Panc1 (cell line): ENCODE results near the gene MED12L. TPM values are rescaled to one million over a fixed set of nuclear protein-coding genes. Genes with fewer than 3 reads are reported as not detected.

Source experiments
- ATAC-seq: fragments of 200-7000 bp; cut with Tn5 transposase; 2 replicates; pipeline ENCODE4 v1.9.1; 2020; ENCODE audit warnings: mild to moderate bottlenecking, moderate library complexity
- BruUV-seq: library from RNA; stranded (reverse); fragments of 400-500 nt; replicated peaks from 2 replicates; lab custom pipeline; 2021; lab: Mats Ljungman, UMichigan
- CTCF ChIA-PET: fragments of 300-600 bp; sonication (Branson Sonifier 250); formaldehyde crosslinking; loops from one replicate; lab custom pipeline; 2022; ENCODE audit warnings: antibody characterized with exemption; lab: Charles Lee
- POLR2A ChIA-PET: fragments of 300-600 bp; sonication (Branson Sonifier 250); formaldehyde crosslinking; loops from one replicate; lab custom pipeline; 2022; ENCODE audit warnings: antibody characterized with exemption; lab: Charles Lee
- DNase-seq: peaks from one replicate; pipeline ENCODE4 v3.0.0-alpha.2; 2010; ENCODE audit warnings: low read depth, low spot score
- H3K27ac ChIP-seq: 2 replicates; pipeline ENCODE4 v1.5.1; 2011; ENCODE audit warnings: mild to moderate bottlenecking, low read length, inconsistent platforms
- H3K27me3 ChIP-seq: fragments of 200-500 bp; sonication (Bioruptor generic); 2 replicates; pipeline ENCODE4 v1.6.0; 2014; ENCODE audit warnings: low read length, inconsistent platforms; ENCODE audit not compliant: control insufficient read depth, insufficient read depth
- H3K36me3 ChIP-seq: fragments of 200-500 bp; sonication (Bioruptor generic); 2 replicates; pipeline ENCODE4 v1.5.1; 2014; ENCODE audit warnings: inconsistent platforms, mild to moderate bottlenecking, low read length, moderate library complexity; ENCODE audit not compliant: control insufficient read depth, insufficient read depth
- H3K4me1 ChIP-seq: 2 replicates; pipeline ENCODE4 v1.5.1; 2011; ENCODE audit warnings: inconsistent platforms, mild to moderate bottlenecking, low read length, moderate library complexity; ENCODE audit not compliant: control insufficient read depth, insufficient read depth
- H3K4me3 ChIP-seq, 2 experiments: 2 replicates each; pipeline ENCODE4 v1.5.1; 2011 to 2012; ENCODE audit warnings: low read depth in 2 of 2, low read length in 2 of 2, mild to moderate bottlenecking in 2 of 2, inconsistent platforms in 1 of 2, moderate library complexity in 1 of 2
- H3K9me3 ChIP-seq: fragments of 200-500 bp; sonication (Bioruptor generic); 2 replicates; pipeline ENCODE4 v1.5.1; 2014; ENCODE audit warnings: low read depth, mild to moderate bottlenecking, inconsistent platforms, low read length, moderate library complexity; ENCODE audit not compliant: control insufficient read depth, insufficient read depth
- POLR2AphosphoS5 ChIP-seq: IDR thresholded peaks from 2 replicates; pipeline ENCODE4 v1.6.1; 2012; ENCODE audit warnings: mild to moderate bottlenecking, low read depth, low read length, moderate library complexity
- SIN3A ChIP-seq: IDR thresholded peaks from 2 replicates; pipeline ENCODE4 v1.6.1; 2012; ENCODE audit warnings: low read depth, mild to moderate bottlenecking, low read length, moderate library complexity, borderline replicate concordance; ENCODE audit not compliant: insufficient read depth
- TCF7L2 ChIP-seq: IDR thresholded peaks from 2 replicates; pipeline ENCODE4 v1.6.1; 2011; ENCODE audit warnings: mild to moderate bottlenecking, low read depth, low read length, inconsistent platforms
- in situ Hi-C: cut with HindIII; loops from 2 replicates; pipeline ENCODE4 v1.10.0; 2016; ENCODE audit warnings: low sequenced_read_pairs, low pct_unique_long_range_greater_than_20kb
- intact Hi-C: fragments of 100-400 bp; cut with micrococcal nuclease; formaldehyde crosslinking; loops from one replicate; pipeline ENCODE4 v1.10.0; 2022; ENCODE audit not compliant: unreplicated experiment
- total RNA-seq: library from RNA; stranded (reverse); gene quantifications from one replicate; pipeline ENCODE4 v1.2.1, GENCODE V29; 2021; ENCODE audit not compliant: unreplicated experiment
- TF ChIP-seq, protein P1 (sequence below): fragments of 450-650 bp; IDR thresholded peaks from 2 replicates; pipeline ENCODE4 v1.5.1; 2017; ENCODE audit warnings: mild to moderate bottlenecking
- TF ChIP-seq, protein P2 (sequence below), 2 experiments: IDR thresholded peaks; 2 replicates each; pipeline ENCODE4 v1.6.1; 2011 to 2012; ENCODE audit warnings: low read depth in 2 of 2, control low read depth in 1 of 2, low read length in 1 of 2, mild to moderate bottlenecking in 1 of 2, moderate library complexity in 1 of 2; ENCODE audit not compliant: insufficient read depth in 1 of 2

MED12L gene
- total RNA-seq, 1 experiment from 2014 or later, result 2.8 TPM

DNA sequence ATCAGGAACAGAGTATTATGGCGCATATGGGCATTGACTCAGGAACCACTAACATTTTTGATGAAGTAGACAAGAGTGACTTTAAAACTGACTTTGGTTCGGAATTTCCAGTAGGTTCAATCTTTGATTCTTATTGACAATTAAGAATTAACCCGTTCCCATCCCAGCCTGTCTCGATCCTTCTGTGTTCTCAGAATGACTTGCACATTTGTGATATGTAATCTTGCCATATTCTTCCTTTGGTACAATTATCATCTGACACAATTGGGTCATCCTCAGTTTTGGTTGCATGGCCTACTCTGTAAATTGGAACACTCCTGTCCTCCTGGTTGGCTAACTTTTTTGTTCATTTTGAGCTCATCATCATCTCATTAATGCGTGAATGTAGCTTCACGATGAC, 107.1 kb downstream of the MED12L start:
- CTCF ChIA-PET, result no interaction called here
- DNase-seq, result no peak

DNA sequence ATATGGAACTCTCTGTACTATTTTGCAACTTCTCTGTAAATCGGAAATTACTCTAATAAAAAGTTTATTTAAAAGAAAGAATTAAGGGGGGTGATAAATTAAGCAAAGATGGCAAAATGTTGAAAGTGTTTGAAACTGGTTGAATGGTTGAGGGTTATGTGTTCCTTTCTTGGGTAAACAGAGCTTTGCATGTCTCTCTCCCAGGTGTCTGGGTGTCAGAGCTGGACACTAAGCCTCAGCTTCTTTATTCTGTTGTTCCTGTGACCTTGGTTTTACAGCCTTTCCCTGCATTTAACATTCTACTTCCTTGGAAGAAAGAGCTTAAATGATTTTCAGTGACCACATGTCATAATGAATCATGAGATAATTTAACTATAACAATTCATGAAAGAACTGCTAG, 110.4 kb downstream of the MED12L start:
- POLR2A ChIA-PET, result no interaction called here
- in situ Hi-C loops, result no loop called here
- Histone ChIP-seq H3K27ac (no peak overlapping the region), H3K27me3 (no peaks in the 10 kb centered on the region), H3K9me3 (no peaks in the 10 kb centered on the region), H3K4me1 (no peaks in the 10 kb centered on the region), H3K4me3 (no peak overlapping the region), H3K36me3 (no peaks in the 10 kb centered on the region)
- intact Hi-C loops, result no loop called here
- no peak for DNase-seq
- no peak for ATAC-seq
- TF ChIP-seq, protein P1, sequence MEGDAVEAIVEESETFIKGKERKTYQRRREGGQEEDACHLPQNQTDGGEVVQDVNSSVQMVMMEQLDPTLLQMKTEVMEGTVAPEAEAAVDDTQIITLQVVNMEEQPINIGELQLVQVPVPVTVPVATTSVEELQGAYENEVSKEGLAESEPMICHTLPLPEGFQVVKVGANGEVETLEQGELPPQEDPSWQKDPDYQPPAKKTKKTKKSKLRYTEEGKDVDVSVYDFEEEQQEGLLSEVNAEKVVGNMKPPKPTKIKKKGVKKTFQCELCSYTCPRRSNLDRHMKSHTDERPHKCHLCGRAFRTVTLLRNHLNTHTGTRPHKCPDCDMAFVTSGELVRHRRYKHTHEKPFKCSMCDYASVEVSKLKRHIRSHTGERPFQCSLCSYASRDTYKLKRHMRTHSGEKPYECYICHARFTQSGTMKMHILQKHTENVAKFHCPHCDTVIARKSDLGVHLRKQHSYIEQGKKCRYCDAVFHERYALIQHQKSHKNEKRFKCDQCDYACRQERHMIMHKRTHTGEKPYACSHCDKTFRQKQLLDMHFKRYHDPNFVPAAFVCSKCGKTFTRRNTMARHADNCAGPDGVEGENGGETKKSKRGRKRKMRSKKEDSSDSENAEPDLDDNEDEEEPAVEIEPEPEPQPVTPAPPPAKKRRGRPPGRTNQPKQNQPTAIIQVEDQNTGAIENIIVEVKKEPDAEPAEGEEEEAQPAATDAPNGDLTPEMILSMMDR, result no peak
- TF ChIP-seq SIN3A (no peak), POLR2AphosphoS5 (no peak), TCF7L2 (no peak)
- TF ChIP-seq, protein P2, sequence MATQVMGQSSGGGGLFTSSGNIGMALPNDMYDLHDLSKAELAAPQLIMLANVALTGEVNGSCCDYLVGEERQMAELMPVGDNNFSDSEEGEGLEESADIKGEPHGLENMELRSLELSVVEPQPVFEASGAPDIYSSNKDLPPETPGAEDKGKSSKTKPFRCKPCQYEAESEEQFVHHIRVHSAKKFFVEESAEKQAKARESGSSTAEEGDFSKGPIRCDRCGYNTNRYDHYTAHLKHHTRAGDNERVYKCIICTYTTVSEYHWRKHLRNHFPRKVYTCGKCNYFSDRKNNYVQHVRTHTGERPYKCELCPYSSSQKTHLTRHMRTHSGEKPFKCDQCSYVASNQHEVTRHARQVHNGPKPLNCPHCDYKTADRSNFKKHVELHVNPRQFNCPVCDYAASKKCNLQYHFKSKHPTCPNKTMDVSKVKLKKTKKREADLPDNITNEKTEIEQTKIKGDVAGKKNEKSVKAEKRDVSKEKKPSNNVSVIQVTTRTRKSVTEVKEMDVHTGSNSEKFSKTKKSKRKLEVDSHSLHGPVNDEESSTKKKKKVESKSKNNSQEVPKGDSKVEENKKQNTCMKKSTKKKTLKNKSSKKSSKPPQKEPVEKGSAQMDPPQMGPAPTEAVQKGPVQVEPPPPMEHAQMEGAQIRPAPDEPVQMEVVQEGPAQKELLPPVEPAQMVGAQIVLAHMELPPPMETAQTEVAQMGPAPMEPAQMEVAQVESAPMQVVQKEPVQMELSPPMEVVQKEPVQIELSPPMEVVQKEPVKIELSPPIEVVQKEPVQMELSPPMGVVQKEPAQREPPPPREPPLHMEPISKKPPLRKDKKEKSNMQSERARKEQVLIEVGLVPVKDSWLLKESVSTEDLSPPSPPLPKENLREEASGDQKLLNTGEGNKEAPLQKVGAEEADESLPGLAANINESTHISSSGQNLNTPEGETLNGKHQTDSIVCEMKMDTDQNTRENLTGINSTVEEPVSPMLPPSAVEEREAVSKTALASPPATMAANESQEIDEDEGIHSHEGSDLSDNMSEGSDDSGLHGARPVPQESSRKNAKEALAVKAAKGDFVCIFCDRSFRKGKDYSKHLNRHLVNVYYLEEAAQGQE (IDR thresholded peaks at IDR 0.05; ENCODE audit: insufficient read depth in 1 of 2, low read depth in 2 of 2, low read length in 1 of 2), result no peak
- no TSS peak for BruUV-seq
- CTCF ChIA-PET, result interaction anchor here (0.6 kb wide), 1 partner anchor 15 kb away, joined by 3 read pairs; no protein-coding TSS in a partner anchor

More for the DNA sequence above, 107.1 kb downstream of the MED12L start:
- intact Hi-C loops, result no loop called here
- TF ChIP-seq SIN3A (no peak), TCF7L2 (no peak), POLR2AphosphoS5 (no peak)
- TF ChIP-seq, protein P1, result no peak
- TF ChIP-seq, protein P2 (IDR thresholded peaks at IDR 0.05; ENCODE audit: insufficient read depth in 1 of 2, low read depth in 2 of 2, low read length in 1 of 2), result no peak
- Histone ChIP-seq H3K36me3 (no peaks in the 10 kb centered on the region), H3K9me3 (no peaks in the 10 kb centered on the region), H3K27me3 (no peaks in the 10 kb centered on the region), H3K4me3 (no peak overlapping the region), H3K27ac (no peak overlapping the region), H3K4me1 (no peaks in the 10 kb centered on the region)
- in situ Hi-C loops, result no loop called here
- no peak for ATAC-seq
- POLR2A ChIA-PET, result no interaction called here
- no TSS peak for BruUV-seq
